Testis (tissue), 3 donors: ENCODE results near the gene DYRK3. TPM values are rescaled to one million over a fixed set of nuclear protein-coding genes. Genes with fewer than 3 reads are reported as not detected.
A peak's percentile ranks its signal among the peaks of the same experiment; 100 is the strongest.

Source experiments
- DNase-seq: peaks from one replicate; pipeline ENCODE4 v3.0.0-alpha.2; 2019
- H3K27ac ChIP-seq, 2 donors: fragments of 200-600 bp; sonication (generic); one replicate each; pipeline ENCODE4 v1.5.1; 2019
- H3K27me3 ChIP-seq: fragments of 200-600 bp; sonication (generic); one replicate; pipeline ENCODE4 v1.5.1; 2019
- H3K36me3 ChIP-seq: fragments of 200-600 bp; sonication (generic); one replicate; pipeline ENCODE4 v1.5.1; 2017; ENCODE audit warnings: low read depth; ENCODE audit errors: missing control alignments
- H3K4me1 ChIP-seq: fragments of 200-600 bp; sonication (generic); one replicate; pipeline ENCODE4 v1.5.1; 2019
- H3K4me3 ChIP-seq, 2 donors: fragments of 200-600 bp; sonication (generic); one replicate each; pipeline ENCODE4 v1.5.1; 2017 to 2019
- H3K9me3 ChIP-seq: fragments of 200-600 bp; sonication (generic); one replicate; pipeline ENCODE4 v1.5.1; 2017
- CTCF ChIP-seq, 3 experiments: fragments of 450-650 bp in 2 of 3; fragments of 200-600 bp in 1 of 3; sonication (generic) in 1 of 3; IDR thresholded peaks; one replicate each; pipeline ENCODE4 v1.5.1; 2016 to 2019; ENCODE audit warnings: antibody characterized with exemption in 3 of 3, mild to moderate bottlenecking in 2 of 3, moderate library complexity in 1 of 3
- POLR2A ChIP-seq: fragments of 450-650 bp; IDR thresholded peaks from one replicate; pipeline ENCODE4 v1.6.1; 2017; ENCODE audit warnings: antibody characterized with exemption, mild to moderate bottlenecking, moderate library complexity
- WGBS, 2 donors: methylation state at CpG; one replicate each; pipeline ENCODE4 v1.1.5; 2018; 5-methylcytosine and 5-hydroxymethylcytosine counted together
- intact Hi-C: fragments of 100-400 bp; cut with DNase I; formaldehyde crosslinking; loops from one replicate; pipeline ENCODE4 v1.15.1; 2023; ENCODE audit warnings: low total_unique reads
- polyA plus RNA-seq: library from polyadenylated mRNA; stranded (reverse); fragments of 350-450 nt; fragmentation: Illumina TruSeq; extraction: RNeasy Lipid Tissue Mini Kit (QIAGEN cat#74804); gene quantifications from one replicate; pipeline ENCODE4 v1.2.3, GENCODE V29; 2014; ENCODE audit warnings: low read depth, low replicate concordance; ENCODE audit not compliant: insufficient read depth
- total RNA-seq, 2 donors: library from RNA; depleted of rRNA; stranded (reverse); fragments of >200 nt; gene quantifications; one replicate each; pipeline ENCODE4 v1.2.3, GENCODE V29; 2016

DYRK3 gene
- total and polyA plus RNA-seq, 3 donors from 2014 or later = 36.4 to 143 (median 40.6) TPM

- Histone ChIP-seq H3K4me1 (peaks cover 54% of the 10 kb centered on the region), H3K4me3 (no peak overlapping the region), H3K27me3 (no peaks in the 10 kb centered on the region), H3K9me3 (no peaks in the 10 kb centered on the region), H3K27ac (peak overlapping the region in 1 of 2 donors; percentile 25), H3K36me3 (no peaks in the 10 kb centered on the region)
- intact Hi-C loops = no loop called here
- DNase-seq = no peak
- TF ChIP-seq CTCF (IDR thresholded peaks at IDR 0.05) (no peak), POLR2A (no peak)
- WGBS, 2 donors = 90 to 96% methylated on average over 2 of the region's 2 CpGs
Measured at GRCh38 chr1:206698011-206698410, 62.7 kb downstream of the DYRK3 start.

Other genes with a start within 250 kb of the DYRK3 start
- gene IKBKE, start 165.1 kb upstream of the DYRK3 start, total RNA-seq = 1 to 10 TPM in 1 of 2 donors, under 1 TPM in 1; 0.99 to 1.0 TPM
- gene IKBKE, start 165.1 kb upstream of the DYRK3 start, polyA plus RNA-seq = 1.6 TPM
- 1 to 10 TPM; 4.3 to 8.4 TPM for gene RASSF5, start 128.0 kb upstream of the DYRK3 start, total RNA-seq
- gene RASSF5, start 128.0 kb upstream of the DYRK3 start, polyA plus RNA-seq = 5.9 TPM
- 10 to 100 TPM; 54.8 to 59.4 TPM for gene EIF2D, start 23.1 kb upstream of the DYRK3 start, total RNA-seq
- gene EIF2D, start 23.1 kb upstream of the DYRK3 start, polyA plus RNA-seq = 65.3 TPM
- 10 to 100 TPM; 66.3 to 69.1 TPM for gene MAPKAPK2, start 49.4 kb downstream of the DYRK3 start, total RNA-seq
- gene MAPKAPK2, start 49.4 kb downstream of the DYRK3 start, polyA plus RNA-seq = 76.5 TPM
- gene IL19, start 135.2 kb downstream of the DYRK3 start, total RNA-seq = not detected
- 0.37 TPM for gene IL19, start 135.2 kb downstream of the DYRK3 start, polyA plus RNA-seq
- gene IL10, start 137.0 kb downstream of the DYRK3 start, total RNA-seq = 1 to 10 TPM; 1.4 to 1.7 TPM
- gene IL10, start 137.0 kb downstream of the DYRK3 start, polyA plus RNA-seq = 3.5 TPM
- gene IL20, start 230.1 kb downstream of the DYRK3 start, total RNA-seq = under 1 TPM in 1 of 2 donors, not detected in 1; 0.43 TPM
- gene IL20, start 230.1 kb downstream of the DYRK3 start, polyA plus RNA-seq = 0.37 TPM